K562 (cell line): ENCODE results near the gene ELF1. TPM values are rescaled to one million over a fixed set of nuclear protein-coding genes. Genes with fewer than 3 reads are reported as not detected.

ENCODE experiments used
- CUX1 ChIP-seq: fragments of 200-800 bp; sonication (Bioruptor generic); IDR thresholded peaks from 2 replicates; pipeline ENCODE4 v1.6.1; 2016; ENCODE audit warnings: missing genetic modification characterization, missing compliant biosample characterization
- E2F1 ChIP-seq: sonication (generic); formaldehyde crosslinking; IDR thresholded peaks from 2 replicates; pipeline ENCODE4 v1.8.1; 2023; ENCODE audit warnings: mild to moderate bottlenecking, missing genetic modification reagents, moderate library complexity
- ETV1 ChIP-seq: fragments of 450-650 bp; conservative IDR thresholded peaks from 2 replicates; pipeline ENCODE4 v1.6.1; 2016; ENCODE audit warnings: missing genetic modification characterization, control low read depth, low read depth, missing compliant biosample characterization
- FIP1L1 ChIP-seq: fragments of 200-400 bp; formaldehyde crosslinking; IDR thresholded peaks from 2 replicates; pipeline ENCODE4 v1.6.1; 2018; ENCODE audit warnings: mild to moderate bottlenecking, low read depth, low read length; ENCODE audit not compliant: poor library complexity, severe bottlenecking
- FOSL1 ChIP-seq: fragments of 200-800 bp; sonication (Bioruptor generic); conservative IDR thresholded peaks from 2 replicates; pipeline ENCODE4 v1.6.1; 2016; ENCODE audit warnings: missing genetic modification characterization, missing compliant biosample characterization
- HDAC2 ChIP-seq: fragments of 450-650 bp; IDR thresholded peaks from 2 replicates; pipeline ENCODE4 v1.6.1; 2016; ENCODE audit warnings: mild to moderate bottlenecking
- MCM7 ChIP-seq, 2 experiments: fragments of 450-650 bp; IDR thresholded peaks; 2 replicates each; pipeline ENCODE4 v1.6.1; 2016 to 2018
- NKRF ChIP-seq: fragments of 450-650 bp; IDR thresholded peaks from 2 replicates; pipeline ENCODE4 v1.6.1; 2016; ENCODE audit warnings: borderline replicate concordance
- PYGO2 ChIP-seq: fragments of 450-650 bp; IDR thresholded peaks from 2 replicates; pipeline ENCODE4 v1.6.1; 2016; ENCODE audit warnings: mild to moderate bottlenecking, missing genetic modification characterization, moderate library complexity, missing compliant biosample characterization
- SMARCA4 ChIP-seq: fragments of 450-650 bp; IDR thresholded peaks from 2 replicates; pipeline ENCODE4 v1.6.1; 2016
- UBTF ChIP-seq, 2 experiments: IDR thresholded peaks; 2 replicates each; pipeline ENCODE4 v1.6.1; 2012; ENCODE audit warnings: improper control_type of control experiment in 2 of 2, low read depth in 2 of 2, low read length in 2 of 2, borderline replicate concordance in 1 of 2
- ZBTB12 ChIP-seq: fragments of 250-450 bp; sonication (Bioruptor Pico); IDR thresholded peaks from 2 replicates; pipeline ENCODE4 v1.4.0; 2020
- ZFP36 ChIP-seq: fragments of 150-350 bp; IDR thresholded peaks from 2 replicates; pipeline ENCODE4 v1.6.1; 2018; ENCODE audit warnings: low read length, low read depth; ENCODE audit not compliant: partially characterized antibody
- ZNF134 ChIP-seq: fragments of 250-450 bp; sonication (Bioruptor Pico); conservative IDR thresholded peaks from 2 replicates; pipeline ENCODE4 v1.4.0; 2020
- ZNF217 ChIP-seq: sonication (generic); formaldehyde crosslinking; IDR thresholded peaks from 2 replicates; pipeline ENCODE4 v1.8.0; 2022; ENCODE audit warnings: mild to moderate bottlenecking, missing genetic modification reagents
- ZNF57 ChIP-seq: fragments of 450-650 bp; formaldehyde crosslinking; IDR thresholded peaks from 2 replicates; pipeline ENCODE4 v1.4.0; 2020; ENCODE audit warnings: mild to moderate bottlenecking, moderate library complexity
- polyA plus RNA-seq, 8 experiments: library from polyadenylated mRNA; depleted of rRNA in 4 of 8; stranded (reverse) in 5 of 8; unstranded in 3 of 8; fragments of >200 nt; fragmentation: Nextera tagmentation in 2 of 8; fragmentation: Illumina TruSeq in 1 of 8; extraction: Ambion mirVana in 2 of 8; extraction: Trizol in 1 of 8; gene quantifications; 2 replicates each; pipeline versions ENCODE4 v1.2.1 to v1.2.3, GENCODE V29; 2011 to 2014; ENCODE audit warnings: inconsistent platforms in 1 of 8, missing spikeins in 1 of 8
- total RNA-seq, 7 experiments: library from RNA; depleted of rRNA in 6 of 7; stranded (reverse); fragments of >200 nt in 6 of 7; fragmentation: Illumina TruSeq in 2 of 7; extraction: Trizol in 2 of 7; gene quantifications; 2 replicates each; pipeline versions ENCODE4 v1.2.1 to v1.2.3, GENCODE V29; 2011 to 2021; ENCODE audit warnings: low replicate concordance in 1 of 7

The ELF1 gene
- total and polyA plus RNA-seq, 9 of the 15 experiments (the other 6 are each of a cell fraction or from before 2014, with no cell fraction given), result 24.7 to 54.4 (median 33.4) TPM

- TF ChIP-seq UBTF (IDR thresholded peaks at IDR 0.05; ENCODE audit: borderline replicate concordance in 1 of 2, low read depth in 2 of 2, low read length in 2 of 2), result no peak
- no peak for TF ChIP-seq ZNF134
- TF ChIP-seq MCM7 (IDR thresholded peaks at IDR 0.05), result no peak
- peak; percentile 33 for TF ChIP-seq ZFP36
- TF ChIP-seq NKRF, result no peak
- no peak for TF ChIP-seq E2F1 (CRISPR knock-in tag)
- TF ChIP-seq CUX1 (CRISPR knock-in tag), result no peak
- TF ChIP-seq ETV1 (tag), result no peak
- no peak for TF ChIP-seq HDAC2
- TF ChIP-seq ZNF217, result no peak
- TF ChIP-seq PYGO2, result no peak
- TF ChIP-seq FOSL1 (tag), result no peak
- TF ChIP-seq FIP1L1, result no peak
- TF ChIP-seq ZBTB12 (CRISPR knock-in tag), result no peak
- peak; percentile 33; the same call in 1 of the 2 replicates for TF ChIP-seq SMARCA4
- no peak for TF ChIP-seq ZNF57 (CRISPR knock-in tag)
Measured at GRCh38 chr13:41054919-41055619, 36.0 kb upstream of the ELF1 start (continued).
